Measurements from ENCODE around the gene PRELP. TPM values are rescaled to one million over a fixed set of nuclear protein-coding genes. Genes with fewer than 3 reads are reported as not detected.

The PRELP gene
- total and polyA plus RNA-seq, 4 donors, result 0.09 to 5.8 (median 3.6) TPM

- 73% methylated on average over 9 of the region's 9 CpGs for WGBS
Observed at GRCh38 chr1:203441766-203442165, 33.8 kb upstream of the PRELP start.

GRCh38 chr1:203442821-203443220 is 32.8 kb upstream of the PRELP start:
- Histone ChIP-seq H3K27ac (ENCODE audit: low read depth in 1 of 2, low read length in 2 of 2) (no peak overlapping the region), H3K9ac (ENCODE audit: low read depth in 1 of 2, low read length in 2 of 2) (no peak overlapping the region), H3K9me3 (ENCODE audit: control insufficient read depth in 4 of 4, low read length in 3 of 4) (no peaks in the 10 kb centered on the region), H3K4me1 (ENCODE audit: control insufficient read depth in 4 of 4, insufficient read depth in 4 of 4, low read length in 3 of 4) (no peaks in the 10 kb centered on the region), H3K27me3 (ENCODE audit: control insufficient read depth in 4 of 4, insufficient read depth in 4 of 4, low read length in 3 of 4) (no peaks in the 10 kb centered on the region), H3K4me3 (ENCODE audit: low read depth in 1 of 3, low read length in 3 of 3) (no peak overlapping the region), H3K36me3 (ENCODE audit: control insufficient read depth in 4 of 4, insufficient read depth in 3 of 4, low read depth in 1 of 4, low read length in 3 of 4) (no peaks in the 10 kb centered on the region)
- TF ChIP-seq HNF4G (IDR thresholded peaks at IDR 0.05) (no peak), RAD21 (IDR thresholded peaks at IDR 0.05) (no peak), CTCF (IDR thresholded peaks at IDR 0.05; ENCODE audit: low read depth, low read length, missing input control) (no peak)
- no peak for DNase-seq (ENCODE audit: low spot score)
- WGBS, result 67% methylated on average over 7 of the region's 7 CpGs

More at GRCh38 chr1:203441766-203442165, 33.8 kb upstream of the PRELP start:
- Histone ChIP-seq H3K9me3 (ENCODE audit: control insufficient read depth in 4 of 4, low read length in 3 of 4) (no peaks in the 10 kb centered on the region), H3K27ac (ENCODE audit: low read depth in 1 of 2, low read length in 2 of 2) (no peak overlapping the region), H3K36me3 (ENCODE audit: control insufficient read depth in 4 of 4, insufficient read depth in 3 of 4, low read depth in 1 of 4, low read length in 3 of 4) (no peaks in the 10 kb centered on the region), H3K27me3 (ENCODE audit: control insufficient read depth in 4 of 4, insufficient read depth in 4 of 4, low read length in 3 of 4) (no peaks in the 10 kb centered on the region), H3K9ac (ENCODE audit: low read depth in 1 of 2, low read length in 2 of 2) (no peak overlapping the region), H3K4me3 (ENCODE audit: low read depth in 1 of 3, low read length in 3 of 3) (no peak overlapping the region), H3K4me1 (ENCODE audit: control insufficient read depth in 4 of 4, insufficient read depth in 4 of 4, low read length in 3 of 4) (no peaks in the 10 kb centered on the region)
- no peak for TF ChIP-seq GABPA (IDR thresholded peaks at IDR 0.05 in 1 of 2, conservative IDR thresholded peaks at IDR 0.05 in 1 of 2)
- no peak for DNase-seq (ENCODE audit: low spot score)

- no peak for TF ChIP-seq REST (IDR thresholded peaks at IDR 0.05)
- no peak for TF ChIP-seq TAF1 (conservative IDR thresholded peaks at IDR 0.05)
- TF ChIP-seq FOXA2 (IDR thresholded peaks at IDR 0.05), result no peak
- H3K9me3 ChIP-seq (ENCODE audit: control insufficient read depth in 4 of 4, low read length in 3 of 4), result no peaks in the 10 kb centered on the region
- no peak for DNase-seq (ENCODE audit: low spot score)
- no peak overlapping the region for H3K4me3 ChIP-seq (ENCODE audit: low read depth in 1 of 3, low read length in 3 of 3)
- no peak overlapping the region for H3K27ac ChIP-seq (ENCODE audit: low read depth in 1 of 2, low read length in 2 of 2)
- no peaks in the 10 kb centered on the region for H3K36me3 ChIP-seq (ENCODE audit: control insufficient read depth in 4 of 4, insufficient read depth in 3 of 4, low read depth in 1 of 4, low read length in 3 of 4)
- WGBS, result 67% methylated on average over 2 of the region's 2 CpGs
- no peaks in the 10 kb centered on the region for H3K27me3 ChIP-seq (ENCODE audit: control insufficient read depth in 4 of 4, insufficient read depth in 4 of 4, low read length in 3 of 4)
- no peak overlapping the region for H3K9ac ChIP-seq (ENCODE audit: low read depth in 1 of 2, low read length in 2 of 2)
- H3K4me1 ChIP-seq (ENCODE audit: control insufficient read depth in 4 of 4, insufficient read depth in 4 of 4, low read length in 3 of 4), result no peaks in the 10 kb centered on the region
Observed at GRCh38 chr1:203443296-203443695, 32.3 kb upstream of the PRELP start.

GRCh38 chr1:203444171-203444576 is 31.4 kb upstream of the PRELP start:
- TF ChIP-seq ZBTB33 (IDR thresholded peaks at IDR 0.05), result no peak
- no peak for TF ChIP-seq ATF3 (IDR thresholded peaks at IDR 0.05)
- no peak for TF ChIP-seq CTCF (IDR thresholded peaks at IDR 0.05; ENCODE audit: low read depth, low read length, missing input control)
- no peak for TF ChIP-seq EGR1 (IDR thresholded peaks at IDR 0.05; ENCODE audit: low read depth in 2 of 2)
- no peak for TF ChIP-seq HNF4A (conservative IDR thresholded peaks at IDR 0.05)
- TF ChIP-seq RAD21 (IDR thresholded peaks at IDR 0.05), result no peak
- H3K9ac ChIP-seq (ENCODE audit: low read depth in 1 of 2, low read length in 2 of 2), result no peak overlapping the region
- H3K9me3 ChIP-seq (ENCODE audit: control insufficient read depth in 4 of 4, low read length in 3 of 4), result no peaks in the 10 kb centered on the region
- H3K27me3 ChIP-seq (ENCODE audit: control insufficient read depth in 4 of 4, insufficient read depth in 4 of 4, low read length in 3 of 4), result no peaks in the 10 kb centered on the region
- no peak for DNase-seq (ENCODE audit: low spot score)
- H3K27ac ChIP-seq (ENCODE audit: low read depth in 1 of 2, low read length in 2 of 2), result no peak overlapping the region
- no peaks in the 10 kb centered on the region for H3K36me3 ChIP-seq (ENCODE audit: control insufficient read depth in 4 of 4, insufficient read depth in 3 of 4, low read depth in 1 of 4, low read length in 3 of 4)
- WGBS, result 89% methylated on average over 1 of the region's 1 CpG
- no peaks in the 10 kb centered on the region for H3K4me1 ChIP-seq (ENCODE audit: control insufficient read depth in 4 of 4, insufficient read depth in 4 of 4, low read length in 3 of 4)
- no peak overlapping the region for H3K4me3 ChIP-seq (ENCODE audit: low read depth in 1 of 3, low read length in 3 of 3)

Measured in liver (tissue), 9 donors.